PC-3 (cell line): ENCODE results near the gene CTDSP2. TPM values are rescaled to one million over a fixed set of nuclear protein-coding genes. Genes with fewer than 3 reads are reported as not detected.
A peak's percentile ranks its signal among the peaks of the same experiment; 100 is the strongest.

Source experiments
- ATAC-seq: fragments of 200-7000 bp; cut with Tn5 transposase; 2 replicates; pipeline ENCODE4 v1.9.1; 2020; ENCODE audit warnings: mild to moderate bottlenecking, moderate library complexity
- BruUV-seq: library from RNA; stranded (reverse); fragments of 400-500 nt; replicated peaks from 2 replicates; lab custom pipeline; 2021; lab: Mats Ljungman, UMichigan
- CTCF ChIA-PET: fragments of 300-600 bp; sonication (Branson Sonifier 250); formaldehyde crosslinking; loops from one replicate; lab custom pipeline; 2022; ENCODE audit warnings: antibody characterized with exemption; lab: Charles Lee
- POLR2A ChIA-PET: fragments of 300-600 bp; sonication (Branson Sonifier 250); formaldehyde crosslinking; loops from one replicate; lab custom pipeline; 2022; ENCODE audit warnings: antibody characterized with exemption; ENCODE audit not compliant: unreplicated experiment; lab: Charles Lee
- DNase-seq: peaks from one replicate; pipeline ENCODE4 v3.0.0-alpha.2; 2015
- H2AFZ ChIP-seq: fragments of 300-600 bp; sonication (generic); 2 replicates; pipeline ENCODE4 v1.6.0; 2016; ENCODE audit warnings: antibody characterized with exemption, low read length
- H3F3A ChIP-seq: fragments of 300-600 bp; sonication (generic); one replicate; pipeline ENCODE4 v1.6.0; 2017; ENCODE audit warnings: antibody characterized with exemption, low read length, control low read depth, mild to moderate bottlenecking; ENCODE audit not compliant: unreplicated experiment
- H3K27ac ChIP-seq: fragments of 300-600 bp; sonication (generic); 2 replicates; pipeline ENCODE4 v1.5.1; 2016; ENCODE audit warnings: mild to moderate bottlenecking, low read length
- H3K27me3 ChIP-seq: fragments of 300-600 bp; sonication (generic); 2 replicates; pipeline ENCODE4 v1.6.1; 2016; ENCODE audit warnings: low read length, mixed read lengths
- H3K36me3 ChIP-seq: fragments of 300-600 bp; sonication (generic); 2 replicates; pipeline ENCODE4 v1.6.1; 2016; ENCODE audit warnings: low read depth, mixed run types, low read length, mixed read lengths
- H3K4me1 ChIP-seq: fragments of 300-600 bp; sonication (generic); 2 replicates; pipeline ENCODE4 v1.5.1; 2016; ENCODE audit warnings: low read length; ENCODE audit not compliant: insufficient read depth
- H3K4me2 ChIP-seq: fragments of 300-600 bp; sonication (generic); 2 replicates; pipeline ENCODE4 v1.6.0; 2016; ENCODE audit warnings: low read length
- H3K4me3 ChIP-seq: fragments of 300-600 bp; sonication (generic); 2 replicates; pipeline ENCODE4 v1.5.1; 2016; ENCODE audit warnings: mild to moderate bottlenecking, low read length, mixed read lengths
- H3K79me2 ChIP-seq: fragments of 300-600 bp; sonication (generic); 2 replicates; pipeline ENCODE4 v1.6.1; 2017; ENCODE audit warnings: low read length, mixed read lengths
- H3K9ac ChIP-seq: fragments of 300-600 bp; sonication (generic); 2 replicates; pipeline ENCODE4 v1.6.0; 2016; ENCODE audit warnings: mild to moderate bottlenecking, low read length
- H3K9me2 ChIP-seq: fragments of 300-600 bp; sonication (generic); replicated peaks from 2 replicates; pipeline ENCODE4 v1.6.1; 2016; ENCODE audit warnings: mixed run types, low read length, mixed read lengths
- H3K9me3 ChIP-seq: fragments of 300-600 bp; sonication (generic); 2 replicates; pipeline ENCODE4 v1.6.1; 2016; ENCODE audit warnings: low read length, mixed read lengths
- H4K20me1 ChIP-seq: fragments of 300-600 bp; sonication (generic); 2 replicates; pipeline ENCODE4 v1.6.1; 2016; ENCODE audit warnings: low read length, mixed read lengths
- EZH2 ChIP-seq: fragments of 300-600 bp; sonication (generic); IDR thresholded peaks from one replicate; pipeline ENCODE4 v1.6.1; 2017; ENCODE audit warnings: antibody characterized with exemption, mild to moderate bottlenecking, low read length; ENCODE audit not compliant: unreplicated experiment
- EZH2phosphoT487 ChIP-seq: fragments of 300-600 bp; sonication (generic); IDR thresholded peaks from 2 replicates; pipeline ENCODE4 v1.6.1; 2018; ENCODE audit warnings: mild to moderate bottlenecking, antibody characterized with exemption, low read length, borderline replicate concordance
- intact Hi-C: fragments of 100-400 bp; cut with micrococcal nuclease; formaldehyde crosslinking; loops from 2 replicates; pipeline ENCODE4 v1.9.0; 2023
- total RNA-seq: library from RNA; depleted of rRNA; stranded (reverse); fragments of >200 nt; gene quantifications from 2 replicates; pipeline ENCODE4 v1.2.3, GENCODE V29; 2014
- TF ChIP-seq, protein P1 (sequence below): fragments of 300-600 bp; sonication (generic); conservative IDR thresholded peaks from 2 replicates; pipeline ENCODE4 v1.5.1; 2017; ENCODE audit warnings: antibody characterized with exemption, low read depth, mild to moderate bottlenecking, low read length

The CTDSP2 gene
- total RNA-seq, 1 experiment from 2014 or later: 39.4 TPM

DNA sequence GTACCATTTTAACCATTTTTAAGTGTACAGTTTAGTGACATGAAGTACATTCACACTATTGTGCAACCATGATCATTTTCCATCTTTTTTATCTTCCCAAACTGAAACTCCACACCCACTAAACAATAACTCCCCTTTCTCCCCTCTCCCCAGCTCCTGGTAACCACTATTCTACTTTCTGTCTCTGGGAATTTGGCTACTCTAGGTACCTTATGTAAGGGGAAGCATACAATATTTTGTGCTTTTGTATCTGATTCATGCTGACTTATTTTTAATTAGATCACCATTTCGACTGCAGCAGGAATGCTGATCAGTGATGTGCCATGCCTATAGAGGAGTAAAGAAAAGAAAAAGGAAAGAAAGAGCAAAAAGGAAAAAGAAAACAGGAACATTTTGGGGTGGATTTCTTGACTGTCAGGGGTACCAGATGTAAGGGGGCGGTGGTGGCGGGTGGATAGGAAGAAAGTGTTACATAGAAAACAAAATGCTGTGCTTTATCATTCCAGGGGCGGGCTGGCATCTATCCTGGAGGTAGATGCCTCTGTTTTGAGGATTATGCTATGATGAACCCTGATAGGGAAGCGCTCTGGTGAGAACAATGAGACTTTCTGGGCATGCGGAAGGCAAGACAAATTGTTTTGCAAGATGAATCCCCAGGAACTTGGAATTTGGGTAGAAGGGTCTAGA, 45.2 kb upstream of the CTDSP2 start:
- no peak overlapping the region for H3K27ac ChIP-seq
- ChIA-PET POLR2A (no interaction called here), CTCF (no interaction called here)
- H3K4me3 ChIP-seq: no peak overlapping the region
- no peaks in the 10 kb centered on the region for H3K27me3 ChIP-seq
- no peaks in the 10 kb centered on the region for H3K9me2 ChIP-seq
- no peak overlapping the region for H3K9ac ChIP-seq
- H4K20me1 ChIP-seq: no peaks in the 10 kb centered on the region
- BruUV-seq: no TSS peak
- no peaks in the 10 kb centered on the region for H3K36me3 ChIP-seq
- TF ChIP-seq EZH2: no peak
- TF ChIP-seq, protein P1, sequence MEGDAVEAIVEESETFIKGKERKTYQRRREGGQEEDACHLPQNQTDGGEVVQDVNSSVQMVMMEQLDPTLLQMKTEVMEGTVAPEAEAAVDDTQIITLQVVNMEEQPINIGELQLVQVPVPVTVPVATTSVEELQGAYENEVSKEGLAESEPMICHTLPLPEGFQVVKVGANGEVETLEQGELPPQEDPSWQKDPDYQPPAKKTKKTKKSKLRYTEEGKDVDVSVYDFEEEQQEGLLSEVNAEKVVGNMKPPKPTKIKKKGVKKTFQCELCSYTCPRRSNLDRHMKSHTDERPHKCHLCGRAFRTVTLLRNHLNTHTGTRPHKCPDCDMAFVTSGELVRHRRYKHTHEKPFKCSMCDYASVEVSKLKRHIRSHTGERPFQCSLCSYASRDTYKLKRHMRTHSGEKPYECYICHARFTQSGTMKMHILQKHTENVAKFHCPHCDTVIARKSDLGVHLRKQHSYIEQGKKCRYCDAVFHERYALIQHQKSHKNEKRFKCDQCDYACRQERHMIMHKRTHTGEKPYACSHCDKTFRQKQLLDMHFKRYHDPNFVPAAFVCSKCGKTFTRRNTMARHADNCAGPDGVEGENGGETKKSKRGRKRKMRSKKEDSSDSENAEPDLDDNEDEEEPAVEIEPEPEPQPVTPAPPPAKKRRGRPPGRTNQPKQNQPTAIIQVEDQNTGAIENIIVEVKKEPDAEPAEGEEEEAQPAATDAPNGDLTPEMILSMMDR: no peak
- no peak for TF ChIP-seq EZH2phosphoT487
- intact Hi-C loops: no loop called here
- peaks cover 5% of the 10 kb centered on the region for H3F3A ChIP-seq
- ATAC-seq (no peak), DNase-seq (no peak)
- no peak overlapping the region for H2AFZ ChIP-seq
- no peak overlapping the region for H3K4me2 ChIP-seq
- H3K4me1 ChIP-seq: peaks cover 44% of the 10 kb centered on the region
- no peaks in the 10 kb centered on the region for H3K79me2 ChIP-seq
- no peaks in the 10 kb centered on the region for H3K9me3 ChIP-seq

DNA sequence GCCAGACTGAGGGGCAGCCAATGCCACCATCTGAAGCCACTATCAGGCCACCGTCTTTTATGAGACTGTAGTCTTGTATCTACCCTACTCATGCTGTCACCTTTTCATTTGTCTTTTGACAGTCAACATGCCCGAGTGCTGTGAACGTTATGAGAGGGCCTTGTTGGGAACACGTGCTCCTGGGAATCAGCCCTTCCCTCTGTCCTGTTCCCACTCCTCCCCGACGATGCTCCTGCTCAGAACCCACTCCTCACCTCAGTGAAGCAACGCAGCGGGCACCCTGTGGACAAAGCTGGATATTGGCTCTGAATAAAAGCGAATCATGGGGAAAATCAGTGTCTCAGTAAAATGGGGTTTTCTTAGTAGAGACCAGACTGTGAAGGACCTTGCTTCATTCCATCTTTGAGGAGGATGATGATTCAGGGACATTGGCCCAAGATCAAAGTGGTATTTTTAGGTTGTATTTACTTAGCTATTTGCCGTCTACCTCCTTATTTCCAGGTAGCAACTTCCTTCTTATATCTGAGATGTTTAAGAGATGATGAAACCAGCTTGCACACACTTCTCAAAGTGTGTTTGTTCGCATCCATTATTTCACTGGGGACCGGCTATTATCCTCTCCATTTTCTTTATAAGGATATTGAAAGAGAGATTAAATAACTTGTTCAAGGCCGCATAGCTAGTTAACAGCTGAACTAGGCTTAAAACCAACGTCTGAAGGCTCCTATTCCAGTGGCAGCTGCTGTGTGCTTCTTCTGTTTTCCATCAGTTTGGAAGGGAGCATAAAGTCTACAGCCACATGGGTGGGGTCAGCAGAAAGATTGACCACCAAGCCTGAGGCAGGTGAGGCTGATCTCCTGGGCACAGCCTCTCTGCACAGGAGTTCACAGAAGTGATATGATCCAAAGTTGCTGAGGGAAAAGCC, 43.9 kb upstream of the CTDSP2 start:
- Histone ChIP-seq H3K4me2 (peak overlapping the region; percentile 47), H2AFZ (no peak overlapping the region), H3F3A (peaks cover 5% of the 10 kb centered on the region), H4K20me1 (no peaks in the 10 kb centered on the region), H3K9me3 (no peaks in the 10 kb centered on the region), H3K9ac (no peak overlapping the region), H3K27me3 (no peaks in the 10 kb centered on the region), H3K4me1 (peaks cover 38% of the 10 kb centered on the region), H3K9me2 (no peaks in the 10 kb centered on the region), H3K36me3 (no peaks in the 10 kb centered on the region), H3K27ac (peak overlapping the region; percentile 16; the same call in 1 of the 2 replicates), H3K4me3 (no peak overlapping the region), H3K79me2 (no peaks in the 10 kb centered on the region)
- ATAC-seq: peak; percentile 10
- no TSS peak for BruUV-seq
- TF ChIP-seq EZH2 (no peak), EZH2phosphoT487 (no peak)
- TF ChIP-seq, protein P1: no peak
- intact Hi-C loops: no loop called here
- DNase-seq: peak; percentile 91
- ChIA-PET POLR2A (interaction anchor here (0.6 kb wide), 1 partner anchor 203 kb away, joined by 10 read pairs; no protein-coding TSS in a partner anchor), CTCF (interaction anchor here (0.9 kb wide), 1 partner anchor 8 kb away, joined by 4 read pairs; no protein-coding TSS in a partner anchor)
